HG03066 (cell line): ENCODE measurements around the gene SPATA17.
A peak's percentile ranks its signal among the peaks of the same experiment; 100 is the strongest.
"Not testable (repeated sequence)": the region's sequence is repeated elsewhere in the genome, so short reads cannot be mapped to it uniquely, and the experiment has no call there.

Experiments
- ATAC-seq: cut with Tn5 transposase; IDR thresholded peaks from one replicate; pipeline ENCODE4 v1.9.1; 2021; ENCODE audit warnings: low read depth; ENCODE audit not compliant: unreplicated experiment

Gene SPATA17

GRCh38 chr1:217630711-217631591 is at the start of gene SPATA17, which contains the start of gene GPATCH2:
Gene SPATA17 (plus strand): TSS chr1:217631344. CDS start chr1:217631379, 35 bp downstream.
Gene GPATCH2 (minus strand): TSS chr1:217631090. CDS start chr1:217630971, 119 bp downstream.
- peak; percentile 99 for ATAC-seq

- not testable (repeated sequence) for ATAC-seq
Observed at GRCh38 chr1:217584286-217584811, 46.8 kb upstream of the SPATA17 start.

GRCh38 chr1:217585577-217585976 is 45.6 kb upstream of the SPATA17 start:
- no peak for ATAC-seq

GRCh38 chr1:217586586-217586985 is 44.6 kb upstream of the SPATA17 start:
- ATAC-seq = no peak

GRCh38 chr1:217590598-217590997 is 40.5 kb upstream of the SPATA17 start:
- no peak for ATAC-seq

- ATAC-seq = no peak
Observed at GRCh38 chr1:217599154-217599553, 32.0 kb upstream of the SPATA17 start.

GRCh38 chr1:217602380-217602779 is 28.8 kb upstream of the SPATA17 start:
- no peak for ATAC-seq

- ATAC-seq = no peak
Observed at GRCh38 chr1:217605390-217605789, 25.8 kb upstream of the SPATA17 start.

GRCh38 chr1:217614200-217614712 is 16.9 kb upstream of the SPATA17 start:
- no peak for ATAC-seq

- ATAC-seq = no peak
Observed at GRCh38 chr1:217617126-217617525, 14.0 kb upstream of the SPATA17 start.

GRCh38 chr1:217620814-217621213 is 10.3 kb upstream of the SPATA17 start:
- peak; percentile 99 for ATAC-seq

GRCh38 chr1:217622042-217622441 is 9.1 kb upstream of the SPATA17 start:
- peak; percentile 28 for ATAC-seq

- ATAC-seq = no peak
Observed at GRCh38 chr1:217626321-217626720, 4.8 kb upstream of the SPATA17 start.

- ATAC-seq = no peak
Observed at GRCh38 chr1:217627431-217627830, 3.7 kb upstream of the SPATA17 start.

GRCh38 chr1:217642455-217642854 is 11.3 kb downstream of the SPATA17 start:
- ATAC-seq = no peak

GRCh38 chr1:217647791-217648190 is 16.6 kb downstream of the SPATA17 start:
- no peak for ATAC-seq

- ATAC-seq = no peak
Observed at GRCh38 chr1:217650674-217651073, 19.5 kb downstream of the SPATA17 start.

GRCh38 chr1:217660353-217661062 is 29.4 kb downstream of the SPATA17 start:
- peak; percentile 69 for ATAC-seq

- no peak for ATAC-seq
Observed at GRCh38 chr1:217661407-217661806, 30.3 kb downstream of the SPATA17 start.

- ATAC-seq = no peak
Observed at GRCh38 chr1:217668351-217668940, 37.3 kb downstream of the SPATA17 start.

- ATAC-seq = no peak
Observed at GRCh38 chr1:217673387-217673786, 42.2 kb downstream of the SPATA17 start.
